ENCODE measurements around the gene RAB28.

DNA sequence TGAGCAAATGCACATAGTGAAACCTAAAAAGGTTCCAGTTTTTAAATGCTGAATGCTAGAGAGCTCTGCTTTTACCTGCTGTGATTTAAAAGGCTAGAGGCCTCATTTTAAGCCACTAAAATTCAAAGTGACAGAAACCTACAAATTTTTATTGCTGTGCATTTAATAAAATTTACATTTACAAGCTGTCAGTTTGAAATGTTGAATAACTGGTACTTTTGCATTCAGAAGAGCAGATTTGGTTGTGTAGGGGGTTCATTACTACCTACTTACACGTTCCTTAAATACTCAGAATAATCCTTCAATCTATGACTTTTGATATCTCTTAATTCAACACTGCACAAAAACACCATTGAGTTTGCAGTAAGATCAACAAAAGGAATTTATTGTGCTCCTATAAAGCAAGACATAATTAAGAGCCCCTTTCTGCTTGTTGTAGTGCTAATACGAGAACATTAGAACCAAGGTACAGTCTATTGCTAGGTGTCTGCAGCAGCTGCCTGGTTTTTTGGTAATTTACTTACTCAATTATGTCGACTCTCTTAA, 32.2 kb upstream of the RAB28 start:
- TF ChIP-seq CTCF (IDR thresholded peaks at IDR 0.05; ENCODE audit: low read length) = no peak
- no peak for TF ChIP-seq EZH2 (optimal IDR thresholded peaks at IDR 0.05; ENCODE audit: low read depth, low read length)
- no peak for TF ChIP-seq EZH2phosphoT487 (IDR thresholded peaks at IDR 0.05; ENCODE audit: low read length)

All from MM.1S (cell line).